H9 (cell line): ENCODE measurements around the gene DCTN2. TPM values are rescaled to one million over a fixed set of nuclear protein-coding genes. Genes with fewer than 3 reads are reported as not detected.

Experiments
- DNase-seq: peaks from one replicate; pipeline ENCODE4 v3.0.0-alpha.2; 2017
- H2AFZ ChIP-seq: one replicate; pipeline ENCODE4 v1.6.1; 2013; ENCODE audit warnings: mild to moderate bottlenecking, low read length, control low read depth, moderate library complexity
- H2AK5ac ChIP-seq: 2 replicates; pipeline ENCODE4 v1.6.1; 2013; ENCODE audit warnings: low read length, control low read depth, mixed read lengths; ENCODE audit not compliant: insufficient read length
- H2BK120ac ChIP-seq: one replicate; pipeline ENCODE4 v1.6.1; 2013; ENCODE audit warnings: low read depth, mild to moderate bottlenecking, low read length, control low read depth, inconsistent platforms; ENCODE audit not compliant: poor library complexity, severe bottlenecking
- H2BK12ac ChIP-seq: 2 replicates; pipeline ENCODE4 v1.6.1; 2013; ENCODE audit warnings: low read length, control low read depth, mixed read lengths, low read depth; ENCODE audit not compliant: insufficient read length
- H2BK15ac ChIP-seq: 2 replicates; pipeline ENCODE4 v1.6.1; 2013; ENCODE audit warnings: low read depth, low read length, control low read depth
- H2BK20ac ChIP-seq: one replicate; pipeline ENCODE4 v1.6.1; 2013; ENCODE audit warnings: low read depth, mild to moderate bottlenecking, low read length, control low read depth, inconsistent platforms; ENCODE audit not compliant: poor library complexity, severe bottlenecking
- H2BK5ac ChIP-seq: 2 replicates; pipeline ENCODE4 v1.6.1; 2013; ENCODE audit warnings: low read length, control low read depth, mixed read lengths; ENCODE audit not compliant: insufficient read length
- H3K14ac ChIP-seq: 2 replicates; pipeline ENCODE4 v1.6.1; 2013; ENCODE audit warnings: low read length, control low read depth; ENCODE audit not compliant: insufficient read depth
- H3K18ac ChIP-seq: 2 replicates; pipeline ENCODE4 v1.6.1; 2013; ENCODE audit warnings: low read depth, mild to moderate bottlenecking, mixed read lengths, low read length, control low read depth; ENCODE audit not compliant: insufficient read length
- H3K23ac ChIP-seq: 2 replicates; pipeline ENCODE4 v1.6.1; 2013; ENCODE audit warnings: low read length, control low read depth, mixed read lengths, low read depth; ENCODE audit not compliant: insufficient read length
- H3K23me2 ChIP-seq: 2 replicates; pipeline ENCODE4 v1.6.1; 2013; ENCODE audit warnings: low read depth, mild to moderate bottlenecking, mixed read lengths, low read length, control low read depth; ENCODE audit not compliant: insufficient read length, poor library complexity, severe bottlenecking
- H3K27ac ChIP-seq: 2 replicates; pipeline ENCODE4 v1.5.1; 2013; ENCODE audit warnings: low read length, control low read depth, mixed read lengths, low read depth; ENCODE audit not compliant: insufficient read length
- H3K27me3 ChIP-seq: 2 replicates; pipeline ENCODE4 v1.6.1; 2013; ENCODE audit warnings: low read length, control low read depth, inconsistent platforms; ENCODE audit not compliant: insufficient read depth
- H3K4ac ChIP-seq: 2 replicates; pipeline ENCODE4 v1.6.1; 2013; ENCODE audit warnings: low read depth, mild to moderate bottlenecking, control low read depth, inconsistent platforms, low read length, moderate library complexity
- H3K4me1 ChIP-seq: 2 replicates; pipeline ENCODE4 v1.6.1; 2013; ENCODE audit warnings: low read length, control low read depth, inconsistent platforms; ENCODE audit not compliant: insufficient read depth
- H3K4me2 ChIP-seq: 2 replicates; pipeline ENCODE4 v1.6.1; 2013; ENCODE audit warnings: low read length, control low read depth, mixed read lengths; ENCODE audit not compliant: insufficient read length, insufficient read depth
- H3K56ac ChIP-seq: 2 replicates; pipeline ENCODE4 v1.6.1; 2013; ENCODE audit warnings: low read depth, mild to moderate bottlenecking, mixed read lengths, low read length, control low read depth; ENCODE audit not compliant: insufficient read length
- H3K79me1 ChIP-seq: 2 replicates; pipeline ENCODE4 v1.6.1; 2013; ENCODE audit warnings: low read depth, mild to moderate bottlenecking, moderate library complexity, low read length, control low read depth, inconsistent platforms; ENCODE audit not compliant: insufficient read depth, poor library complexity, severe bottlenecking
- H3K79me2 ChIP-seq: 2 replicates; pipeline ENCODE4 v1.6.1; 2013; ENCODE audit warnings: low read length, control low read depth, inconsistent platforms; ENCODE audit not compliant: insufficient read depth
- H3K9ac ChIP-seq: 2 replicates; pipeline ENCODE4 v1.6.1; 2013; ENCODE audit warnings: low read length, control low read depth, mixed read lengths; ENCODE audit not compliant: insufficient read length; ENCODE audit errors: extremely low read depth
- H3K9me3 ChIP-seq: one replicate; pipeline ENCODE4 v1.6.1; 2013; ENCODE audit warnings: low read depth, low read length, inconsistent platforms; ENCODE audit not compliant: control insufficient read depth
- H3T11ph ChIP-seq: one replicate; pipeline ENCODE4 v1.6.1; 2013; ENCODE audit warnings: mild to moderate bottlenecking, low read length, control low read depth, inconsistent platforms
- H4K20me1 ChIP-seq: one replicate; pipeline ENCODE4 v1.6.1; 2013; ENCODE audit not compliant: control insufficient read depth, insufficient read length, insufficient read depth
- H4K5ac ChIP-seq: 2 replicates; pipeline ENCODE4 v1.6.1; 2013; ENCODE audit warnings: low read depth, mild to moderate bottlenecking, mixed read lengths, low read length, control low read depth; ENCODE audit not compliant: insufficient read length
- H4K8ac ChIP-seq: replicated peaks from 2 replicates; pipeline ENCODE4 v1.6.1; 2013; ENCODE audit warnings: low read length, control low read depth, mixed read lengths, low read depth; ENCODE audit not compliant: insufficient read length
- H4K91ac ChIP-seq: 2 replicates; pipeline ENCODE4 v1.6.1; 2013; ENCODE audit warnings: low read depth, mild to moderate bottlenecking, moderate library complexity, mixed read lengths, low read length, control low read depth; ENCODE audit not compliant: insufficient read length
- H3K27ac Mint-ChIP-seq, 3 experiments: 2 replicates in 2 of 3; 3 replicates in 1 of 3; pipeline ENCODE4 v1.8.0; 2020 to 2021; ENCODE audit warnings: mixed read lengths in 3 of 3, mild to moderate bottlenecking in 1 of 3, moderate library complexity in 1 of 3
- H3K27me3 Mint-ChIP-seq: 2 replicates; pipeline ENCODE4 v1.8.0; 2021; ENCODE audit warnings: low read depth, mild to moderate bottlenecking, moderate library complexity, mixed read lengths
- H3K36me3 Mint-ChIP-seq, 3 experiments: 2 replicates in 2 of 3; 3 replicates in 1 of 3; pipeline ENCODE4 v1.8.0; 2020 to 2021; ENCODE audit warnings: low read depth in 3 of 3, mixed read lengths in 3 of 3; ENCODE audit not compliant: insufficient read depth in 1 of 3
- H3K4me1 Mint-ChIP-seq, 2 experiments: 2 replicates each; pipeline ENCODE4 v1.8.0; 2020; ENCODE audit warnings: mixed read lengths in 2 of 2
- H3K4me3 Mint-ChIP-seq, 2 experiments: 2 replicates in 1 of 2; 3 replicates in 1 of 2; pipeline ENCODE4 v1.8.0; 2020 to 2021; ENCODE audit warnings: mild to moderate bottlenecking in 2 of 2, mixed read lengths in 2 of 2, moderate library complexity in 1 of 2
- H3K9me3 Mint-ChIP-seq, 2 experiments: 2 replicates in 1 of 2; 3 replicates in 1 of 2; pipeline ENCODE4 v1.8.0; 2020; ENCODE audit warnings: mild to moderate bottlenecking in 2 of 2, mixed read lengths in 2 of 2, moderate library complexity in 1 of 2
- WGBS: extraction: QIAGEN DNeasy Blood & Tissue Kit; methylation state at CpG from one replicate; pipeline ENCODE4 v1.1.7; 2013; ENCODE audit warnings: missing lambda C conversion rate, low lambda C conversion rate, mixed read lengths; ENCODE audit not compliant: insufficient read length; ENCODE audit errors: extremely low coverage; 5-methylcytosine and 5-hydroxymethylcytosine counted together
- total RNA-seq: library from RNA; stranded (reverse); gene quantifications from 2 replicates; pipeline ENCODE4 v1.2.1, GENCODE V29; 2021
- TF ChIP-seq, protein P1 (sequence below): fragments of 200-600 bp; sonication (generic); conservative IDR thresholded peaks from 3 replicates; pipeline ENCODE4 v1.8.0; 2021; ENCODE audit warnings: antibody characterized with exemption, mild to moderate bottlenecking

The DCTN2 gene
- total RNA-seq, 1 experiment from 2014 or later = 97.7 TPM

DNA sequence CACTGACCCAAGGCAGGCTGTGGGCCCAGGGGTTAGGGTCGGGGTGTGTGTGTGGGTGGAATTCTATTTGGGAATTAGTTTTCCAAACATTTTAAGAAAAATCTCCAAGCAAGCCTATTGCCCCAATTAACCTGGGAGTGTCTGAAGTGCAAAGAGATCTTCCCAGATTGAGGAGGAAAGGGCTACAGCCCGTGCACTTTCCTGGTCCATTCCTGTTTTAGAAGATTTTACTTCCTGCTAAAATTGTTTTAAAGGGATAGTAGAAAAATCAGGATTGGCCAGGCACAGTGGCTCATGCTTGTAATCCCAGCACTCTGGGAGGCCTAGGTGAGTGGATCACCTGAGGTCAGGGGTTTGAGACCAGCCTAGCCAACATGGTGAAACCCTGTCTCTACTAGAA, 5.3 kb downstream of the DCTN2 start:
- Histone ChIP-seq H3K79me1 (peaks cover 14% of the 10 kb centered on the region), H3K79me2 (no peaks in the 10 kb centered on the region; the same call in 1 of the 2 replicates), H2BK15ac (no peak overlapping the region), H4K5ac (no peak overlapping the region), H4K8ac (no peak overlapping the region), H3K23ac (no peak overlapping the region), H2BK5ac (no peak overlapping the region), H3K4ac (no peak overlapping the region), H3T11ph (no peak overlapping the region), H3K9me3 (no peaks in the 10 kb centered on the region), H3K9ac (no peak overlapping the region), H3K56ac (no peak overlapping the region), H3K14ac (no peak overlapping the region), H2BK120ac (no peak overlapping the region), H2BK20ac (no peak overlapping the region), H3K4me2 (no peak overlapping the region), H2BK12ac (no peak overlapping the region), H3K18ac (no peak overlapping the region), H4K91ac (no peak overlapping the region), H3K27ac (no peak overlapping the region), H4K20me1 (no peaks in the 10 kb centered on the region), H2AFZ (no peak overlapping the region), H3K23me2 (peaks cover 6% of the 10 kb centered on the region), H3K27me3 (no peaks in the 10 kb centered on the region), H2AK5ac (no peak overlapping the region), H3K4me1 (peaks cover 7% of the 10 kb centered on the region)
- no peak for DNase-seq
- TF ChIP-seq, protein P1, sequence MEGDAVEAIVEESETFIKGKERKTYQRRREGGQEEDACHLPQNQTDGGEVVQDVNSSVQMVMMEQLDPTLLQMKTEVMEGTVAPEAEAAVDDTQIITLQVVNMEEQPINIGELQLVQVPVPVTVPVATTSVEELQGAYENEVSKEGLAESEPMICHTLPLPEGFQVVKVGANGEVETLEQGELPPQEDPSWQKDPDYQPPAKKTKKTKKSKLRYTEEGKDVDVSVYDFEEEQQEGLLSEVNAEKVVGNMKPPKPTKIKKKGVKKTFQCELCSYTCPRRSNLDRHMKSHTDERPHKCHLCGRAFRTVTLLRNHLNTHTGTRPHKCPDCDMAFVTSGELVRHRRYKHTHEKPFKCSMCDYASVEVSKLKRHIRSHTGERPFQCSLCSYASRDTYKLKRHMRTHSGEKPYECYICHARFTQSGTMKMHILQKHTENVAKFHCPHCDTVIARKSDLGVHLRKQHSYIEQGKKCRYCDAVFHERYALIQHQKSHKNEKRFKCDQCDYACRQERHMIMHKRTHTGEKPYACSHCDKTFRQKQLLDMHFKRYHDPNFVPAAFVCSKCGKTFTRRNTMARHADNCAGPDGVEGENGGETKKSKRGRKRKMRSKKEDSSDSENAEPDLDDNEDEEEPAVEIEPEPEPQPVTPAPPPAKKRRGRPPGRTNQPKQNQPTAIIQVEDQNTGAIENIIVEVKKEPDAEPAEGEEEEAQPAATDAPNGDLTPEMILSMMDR = no peak
- Mint-ChIP-seq H3K27me3 (no peaks in the 10 kb centered on the region), H3K4me3 (no peak overlapping the region), H3K36me3 (peaks cover 5 to 49% (median 41%) of the 10 kb centered on the region in 3 experiments), H3K9me3 (no peaks in the 10 kb centered on the region), H3K4me1 (peaks cover 14 to 20% of the 10 kb centered on the region in 2 experiments), H3K27ac (no peak overlapping the region)
- no CpG with 5 or more reads among the region's 2 CpGs for WGBS
